GM18505 (cell line): Measurements from ENCODE around the gene FOXO1.

Experiments
- ATAC-seq: cut with Tn5 transposase; IDR thresholded peaks from one replicate; pipeline ENCODE4 v1.9.1; 2021; ENCODE audit not compliant: unreplicated experiment
- POLR2A ChIP-seq: IDR thresholded peaks from 4 replicates; pipeline ENCODE4 v1.6.1; 2011; ENCODE audit warnings: borderline replicate concordance; ENCODE audit not compliant: insufficient read depth, insufficient read length; ENCODE audit errors: extremely low read depth

Gene FOXO1

GRCh38 chr13:40640845-40641458 is 25.5 kb downstream of the FOXO1 start:
- no peak for ATAC-seq
- no peak for TF ChIP-seq POLR2A

- ATAC-seq: no peak
- TF ChIP-seq POLR2A: no peak
Measured at GRCh38 chr13:40640202-40640601, 26.2 kb downstream of the FOXO1 start.

- TF ChIP-seq POLR2A: no peak
- ATAC-seq: no peak
Measured at GRCh38 chr13:40639221-40639681, 27.2 kb downstream of the FOXO1 start.

- no peak for ATAC-seq
- TF ChIP-seq POLR2A: no peak
Measured at GRCh38 chr13:40637643-40638042, 28.8 kb downstream of the FOXO1 start.

- no peak for TF ChIP-seq POLR2A
- ATAC-seq: no peak
Measured at GRCh38 chr13:40635315-40635995, 31.0 kb downstream of the FOXO1 start.

GRCh38 chr13:40632915-40633314 is 33.5 kb downstream of the FOXO1 start:
- no peak for ATAC-seq

GRCh38 chr13:40631605-40632004 is 34.8 kb downstream of the FOXO1 start:
- no peak for ATAC-seq
- no peak for TF ChIP-seq POLR2A

More at GRCh38 chr13:40632915-40633314, 33.5 kb downstream of the FOXO1 start:
- TF ChIP-seq POLR2A: no peak

GRCh38 chr13:40629678-40630384 is 36.6 kb downstream of the FOXO1 start:
- ATAC-seq: peak; percentile 80
- no peak for TF ChIP-seq POLR2A

GRCh38 chr13:40626977-40627376 is 39.5 kb downstream of the FOXO1 start:
- no peak for ATAC-seq
- TF ChIP-seq POLR2A: no peak

GRCh38 chr13:40626561-40626960 is 39.9 kb downstream of the FOXO1 start:
- no peak for ATAC-seq
- TF ChIP-seq POLR2A: no peak

- no peak for ATAC-seq
- no peak for TF ChIP-seq POLR2A
Measured at GRCh38 chr13:40624986-40625385, 41.5 kb downstream of the FOXO1 start.

- no peak for TF ChIP-seq POLR2A
Measured at GRCh38 chr13:40624383-40624782, 42.1 kb downstream of the FOXO1 start.

GRCh38 chr13:40622761-40623160 is 43.7 kb downstream of the FOXO1 start:
- no peak for TF ChIP-seq POLR2A
- no peak for ATAC-seq

More at GRCh38 chr13:40624383-40624782, 42.1 kb downstream of the FOXO1 start:
- ATAC-seq: no peak

GRCh38 chr13:40622246-40622645 is 44.2 kb downstream of the FOXO1 start:
- ATAC-seq: no peak
- TF ChIP-seq POLR2A: no peak
